Measurements from ENCODE around the gene INPP5E.

Gene INPP5E

GRCh38 chr9:136445799-136446198 lies 6.2 kb upstream of the INPP5E start:
- DNase-seq (ENCODE audit: low read depth) = no peak

- DNase-seq (ENCODE audit: low read depth) = no peak
These were observed 4.5 kb upstream of the INPP5E start for GRCh38 chr9:136444102-136444501.

GRCh38 chr9:136443687-136444086 lies 4.0 kb upstream of the INPP5E start:
- no peak for DNase-seq (ENCODE audit: low read depth)

- no peak for DNase-seq (ENCODE audit: low read depth)
These were observed 3.4 kb upstream of the INPP5E start for GRCh38 chr9:136443087-136443486.

- DNase-seq (ENCODE audit: low read depth) = no peak
These were observed 2.6 kb upstream of the INPP5E start for GRCh38 chr9:136442265-136442664.

GRCh38 chr9:136441681-136442245 lies 2.1 kb upstream of the INPP5E start:
- DNase-seq (ENCODE audit: low read depth) = no peak

GRCh38 chr9:136441191-136441680 lies 1.6 kb upstream of the INPP5E start:
- DNase-seq (ENCODE audit: low read depth) = no peak

GRCh38 chr9:136438548-136439480 lies 831 bp downstream of the INPP5E start:
- DNase-seq (ENCODE audit: low read depth) = no peak

- DNase-seq (ENCODE audit: low read depth) = no peak
These were observed 1.7 kb downstream of the INPP5E start for GRCh38 chr9:136437839-136438547.

- peak; percentile 44 for DNase-seq (ENCODE audit: low read depth)
These were observed 2.2 kb downstream of the INPP5E start for GRCh38 chr9:136437430-136437829.

GRCh38 chr9:136436055-136436634 lies 3.5 kb downstream of the INPP5E start:
- DNase-seq (ENCODE audit: low read depth) = no peak

GRCh38 chr9:136434580-136435169 lies 5.0 kb downstream of the INPP5E start:
- no peak for DNase-seq (ENCODE audit: low read depth)

GRCh38 chr9:136433849-136434579 lies 5.6 kb downstream of the INPP5E start:
- DNase-seq (ENCODE audit: low read depth) = no peak

GRCh38 chr9:136433043-136433715 lies 6.5 kb downstream of the INPP5E start:
- no peak for DNase-seq (ENCODE audit: low read depth)

GRCh38 chr9:136432591-136432990 lies 7.1 kb downstream of the INPP5E start:
- DNase-seq (ENCODE audit: low read depth) = no peak

GRCh38 chr9:136431782-136432350 lies 7.8 kb downstream of the INPP5E start:
- no peak for DNase-seq (ENCODE audit: low read depth)

GRCh38 chr9:136430588-136431234 lies 8.9 kb downstream of the INPP5E start:
- DNase-seq (ENCODE audit: low read depth) = no peak

- no peak for DNase-seq (ENCODE audit: low read depth)
These were observed 9.8 kb downstream of the INPP5E start for GRCh38 chr9:136429683-136430491.

GRCh38 chr9:136429075-136429628 lies 10.5 kb downstream of the INPP5E start:
- no peak for DNase-seq (ENCODE audit: low read depth)
